ENCODE data around the gene ABLIM1.

The ABLIM1 gene

DNA sequence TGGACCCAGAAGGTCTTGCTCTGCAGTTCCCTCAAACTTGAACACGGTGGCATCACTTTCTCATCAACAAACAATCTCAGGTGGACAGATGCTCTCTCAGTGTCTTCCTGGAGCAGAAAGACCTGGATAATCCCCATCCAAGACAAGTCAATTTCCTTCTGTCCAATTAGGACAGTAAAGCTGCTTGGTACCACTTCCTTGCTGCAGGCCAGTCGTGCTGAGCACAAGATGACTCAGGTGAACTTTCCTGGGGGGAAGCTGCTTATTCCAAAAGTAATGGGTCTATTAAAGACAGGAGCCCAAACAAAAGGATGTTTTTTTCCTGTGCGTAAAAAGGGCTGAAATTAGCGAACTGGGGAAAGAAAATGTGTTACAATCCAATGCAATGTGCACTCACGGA, 146.2 kb downstream of the ABLIM1 start:
- H3K4me3 ChIP-seq (ENCODE audit: low read length): no peak overlapping the region
- DNase-seq (ENCODE audit: low read depth, low spot score): no peak

- no peak overlapping the region for H3K4me3 ChIP-seq (ENCODE audit: low read length)
- DNase-seq (ENCODE audit: low read depth, low spot score): no peak
These were observed 149.7 kb downstream of the ABLIM1 start for GRCh38 chr10:114508376-114508775.

GRCh38 chr10:114507449-114507848, 150.6 kb downstream of the ABLIM1 start:
- DNase-seq (ENCODE audit: low read depth, low spot score): no peak
- H3K4me3 ChIP-seq (ENCODE audit: low read length): no peak overlapping the region

DNA sequence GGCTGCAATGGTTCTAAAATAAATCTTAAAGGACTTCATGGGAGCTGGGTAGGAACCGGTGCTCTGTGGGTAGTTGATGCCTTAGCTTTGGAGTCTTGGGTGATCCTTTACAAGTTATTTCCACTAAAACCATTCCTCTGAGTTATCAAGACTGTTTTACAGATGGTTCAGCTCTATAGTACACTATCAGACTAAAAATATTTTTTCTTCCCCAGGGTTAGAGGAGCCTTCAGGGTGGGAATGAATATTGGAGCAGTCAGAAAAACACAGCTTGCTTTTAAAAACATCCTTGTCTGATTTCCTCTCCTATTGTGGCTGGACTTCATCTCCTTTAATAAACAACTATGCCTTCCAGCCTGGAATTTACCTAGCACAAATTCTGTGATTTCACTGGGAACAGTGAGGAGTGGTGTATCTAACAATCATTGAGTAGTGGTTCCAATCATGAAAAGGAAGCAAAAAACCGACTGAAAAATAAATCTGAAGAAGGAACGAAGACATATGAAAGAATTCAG, 151.1 kb downstream of the ABLIM1 start:
- no peak overlapping the region for H3K4me3 ChIP-seq (ENCODE audit: low read length)
- DNase-seq (ENCODE audit: low read depth, low spot score): no peak

DNA sequence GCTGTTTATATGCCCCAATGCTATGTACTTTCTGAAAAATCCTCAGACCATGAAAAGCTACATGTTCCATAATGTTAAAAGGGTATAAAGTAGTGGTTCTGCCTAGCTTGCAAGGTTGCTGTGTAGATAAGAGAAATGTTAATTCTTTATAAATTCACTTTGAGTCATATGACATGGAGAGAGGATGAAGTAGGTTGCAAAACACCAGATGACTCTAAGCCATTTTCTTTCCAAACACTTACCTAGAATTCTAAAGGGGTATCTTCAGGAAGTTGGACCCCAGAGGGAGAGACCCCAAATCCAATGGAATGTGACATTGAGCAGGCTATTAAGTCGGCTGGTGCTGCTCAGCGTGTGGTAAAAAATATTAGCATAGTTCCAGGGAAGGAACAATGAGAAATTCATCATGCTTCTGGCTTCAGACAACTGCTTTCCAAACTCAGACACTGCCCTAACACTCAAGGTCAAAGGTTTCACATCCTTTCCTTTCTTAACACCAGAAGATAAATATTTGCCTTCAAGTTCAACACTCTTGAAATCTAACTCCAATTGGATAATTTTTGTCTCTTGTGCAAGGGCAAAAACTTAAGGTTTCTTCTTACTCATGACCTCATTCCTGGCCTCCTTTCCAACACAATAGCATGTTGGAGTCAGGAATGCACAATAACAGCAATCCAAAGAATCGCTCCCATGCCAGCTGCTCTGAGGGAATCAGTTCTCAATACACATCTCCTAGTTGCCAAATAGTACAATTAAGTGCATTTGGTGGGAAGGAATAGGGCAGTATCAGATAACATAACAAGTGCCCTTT, 153.1 kb downstream of the ABLIM1 start:
- H3K4me3 ChIP-seq (ENCODE audit: low read length): no peak overlapping the region
- DNase-seq (ENCODE audit: low read depth, low spot score): no peak

GRCh38 chr10:114502074-114502473, 156.0 kb downstream of the ABLIM1 start:
- no peak overlapping the region for H3K4me3 ChIP-seq (ENCODE audit: low read length)
- no peak for DNase-seq (ENCODE audit: low read depth, low spot score)

- no peak for DNase-seq (ENCODE audit: low read depth, low spot score)
- H3K4me3 ChIP-seq (ENCODE audit: low read length): no peak overlapping the region
These were observed 156.4 kb downstream of the ABLIM1 start for GRCh38 chr10:114501650-114502049.

DNA sequence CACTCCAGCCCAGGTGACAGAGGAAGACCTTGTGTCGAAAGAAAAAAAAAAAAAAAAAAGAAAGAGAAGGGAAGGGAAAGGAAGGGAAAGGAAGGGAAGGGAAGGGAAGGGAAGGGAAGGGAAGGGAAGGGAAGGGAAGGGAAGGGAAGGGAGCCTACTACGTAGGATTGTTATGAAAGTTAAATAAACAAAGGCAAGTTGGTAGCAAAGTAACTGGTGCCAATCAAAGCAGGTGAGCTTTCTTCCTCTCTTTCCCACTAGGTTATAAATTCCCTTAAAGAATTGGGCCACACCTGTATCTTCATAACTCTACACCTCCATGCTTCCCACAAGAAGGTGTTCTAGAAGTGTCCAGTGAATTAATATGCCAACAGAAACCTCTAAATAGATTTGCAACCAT, 157.4 kb downstream of the ABLIM1 start:
- H3K4me3 ChIP-seq (ENCODE audit: low read length): no peak overlapping the region
- no peak for DNase-seq (ENCODE audit: low read depth, low spot score)

- no peak for DNase-seq (ENCODE audit: low read depth, low spot score)
- H3K4me3 ChIP-seq (ENCODE audit: low read length): no peak overlapping the region
These were observed 158.4 kb downstream of the ABLIM1 start for GRCh38 chr10:114499630-114500190.

- no peak for DNase-seq (ENCODE audit: low read depth, low spot score)
- no peak overlapping the region for H3K4me3 ChIP-seq (ENCODE audit: low read length)
These were observed 159.0 kb downstream of the ABLIM1 start for GRCh38 chr10:114499116-114499515.

DNA sequence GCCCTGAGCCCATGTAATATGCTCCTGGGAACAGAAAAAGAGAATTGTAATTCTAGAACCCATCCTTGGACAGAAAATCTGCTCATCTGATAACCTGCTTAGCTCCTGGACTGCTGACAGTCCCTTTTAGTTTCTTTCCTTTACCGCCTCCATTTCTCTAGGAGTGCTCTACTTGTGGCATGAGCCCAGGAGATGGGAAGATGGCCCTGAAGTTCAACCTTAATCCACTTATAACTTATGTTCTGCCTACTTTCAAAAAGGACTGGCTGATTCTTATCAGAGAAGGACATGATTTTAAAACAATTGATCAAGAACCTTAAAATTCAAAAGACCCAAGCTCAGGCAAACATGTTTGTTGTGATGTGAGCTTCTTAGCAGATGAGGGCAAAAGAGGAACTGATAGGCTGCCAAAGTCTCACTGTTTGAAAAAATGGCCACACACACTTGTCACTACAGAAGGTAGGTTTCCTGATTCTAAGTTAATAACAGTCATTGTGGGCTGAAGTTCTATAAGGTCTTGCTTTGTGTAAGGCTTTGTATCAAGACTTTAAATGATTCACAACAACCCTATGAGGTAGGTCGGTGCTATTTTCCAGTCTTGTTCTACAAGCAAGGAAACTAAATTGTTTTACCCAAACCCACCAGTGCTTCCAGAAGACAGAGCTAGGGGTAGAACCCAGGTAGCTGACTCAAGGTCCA, 159.5 kb downstream of the ABLIM1 start:
- no peak overlapping the region for H3K4me3 ChIP-seq (ENCODE audit: low read length)
- DNase-seq (ENCODE audit: low read depth, low spot score): no peak

- no peak overlapping the region for H3K4me3 ChIP-seq (ENCODE audit: low read length)
- no peak for DNase-seq (ENCODE audit: low read depth, low spot score)
These were observed 162.8 kb downstream of the ABLIM1 start for GRCh38 chr10:114495303-114495702.

- DNase-seq (ENCODE audit: low read depth, low spot score): peak; percentile 77
- H3K4me3 ChIP-seq (ENCODE audit: low read length): no peak overlapping the region
These were observed 165.6 kb downstream of the ABLIM1 start for GRCh38 chr10:114492351-114493037.

GRCh38 chr10:114491933-114492332, 166.1 kb downstream of the ABLIM1 start:
- no peak overlapping the region for H3K4me3 ChIP-seq (ENCODE audit: low read length)
- DNase-seq (ENCODE audit: low read depth, low spot score): no peak

GRCh38 chr10:114491419-114491818, 166.7 kb downstream of the ABLIM1 start:
- no peak for DNase-seq (ENCODE audit: low read depth, low spot score)
- no peak overlapping the region for H3K4me3 ChIP-seq (ENCODE audit: low read length)

DNA sequence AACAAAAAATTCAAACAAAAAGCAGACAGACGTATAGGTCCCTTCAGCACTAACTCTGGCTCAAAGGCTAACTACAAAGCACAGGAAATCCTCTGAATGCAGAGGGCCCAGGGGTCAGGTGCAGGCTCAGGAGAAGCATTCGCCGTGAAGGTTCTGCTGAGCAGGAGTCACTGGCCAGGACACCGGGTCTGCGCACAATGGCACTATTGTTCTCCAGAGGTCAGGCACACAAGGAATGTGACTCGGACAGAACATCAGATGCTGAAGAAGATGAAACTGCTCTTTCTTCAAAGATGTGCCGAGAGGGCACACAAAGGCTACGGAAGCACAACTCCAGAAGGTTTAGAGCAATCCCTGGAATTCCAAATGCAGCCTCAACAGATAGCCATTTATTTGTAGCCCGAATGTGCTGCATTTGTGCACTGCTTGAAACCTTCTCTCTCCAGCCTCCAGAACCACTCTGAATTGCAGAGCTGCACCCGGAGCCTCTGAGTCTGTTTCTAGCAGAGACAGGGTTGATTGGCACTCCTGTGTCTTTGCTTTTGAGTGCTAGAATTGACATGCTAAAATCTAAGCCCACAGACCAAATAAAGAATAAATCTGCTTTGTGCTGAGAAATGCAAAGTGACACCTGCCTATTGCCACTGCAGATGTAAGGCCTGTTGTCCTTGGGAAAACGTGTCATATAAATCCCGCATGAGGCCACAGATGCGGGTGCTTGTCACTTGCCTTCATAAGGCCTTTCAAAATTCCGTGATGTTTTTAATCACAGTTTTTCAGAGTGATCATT, 168.4 kb downstream of the ABLIM1 start:
- DNase-seq (ENCODE audit: low read depth, low spot score): no peak
- H3K4me3 ChIP-seq (ENCODE audit: low read length): no peak overlapping the region

- H3K4me3 ChIP-seq (ENCODE audit: low read length): no peak overlapping the region
- no peak for DNase-seq (ENCODE audit: low read depth, low spot score)
These were observed 170.1 kb downstream of the ABLIM1 start for GRCh38 chr10:114487815-114488536.

All from Jurkat, Clone E6-1 (cell line).